ENCODE data around the gene PPFIA4.

Gene PPFIA4

DNA sequence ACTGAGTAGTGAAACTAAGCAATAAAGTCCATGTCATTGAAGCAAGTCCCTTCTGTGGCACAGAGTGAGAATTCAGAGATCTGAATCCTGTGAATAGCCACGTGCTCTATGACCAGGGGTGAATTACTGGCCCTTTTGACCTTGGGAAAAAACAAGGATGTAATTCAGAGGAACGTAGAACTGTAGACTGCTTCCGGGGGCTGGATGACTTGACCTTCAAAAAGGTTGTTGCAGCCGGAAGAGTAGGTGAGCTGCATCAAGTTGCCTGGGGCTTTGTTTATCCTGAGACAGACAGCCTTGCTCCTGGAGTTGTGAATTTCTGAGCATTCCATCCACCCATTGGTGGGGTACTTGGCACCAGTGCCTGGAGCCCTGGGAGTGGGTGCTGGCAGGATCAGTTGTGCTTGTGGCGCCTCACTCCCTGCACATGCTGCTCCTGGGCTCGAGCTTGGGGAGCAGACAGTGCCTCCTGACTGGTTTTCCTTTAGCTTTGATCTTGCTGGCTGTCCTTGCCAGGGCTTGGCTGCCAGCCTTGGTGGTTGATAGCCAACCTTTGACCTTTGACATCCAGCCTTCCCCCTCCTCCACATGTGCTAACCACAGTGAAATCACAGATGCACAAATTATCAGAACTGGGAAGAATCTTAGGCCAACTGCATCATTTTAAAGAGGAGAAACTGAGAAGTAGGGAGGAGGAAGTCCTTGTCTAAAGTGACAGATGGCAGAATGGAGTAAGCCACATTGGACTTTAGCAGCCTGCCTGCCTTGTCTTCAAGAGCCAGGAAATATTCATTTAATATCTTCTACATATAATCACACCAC is 75.7 kb downstream of the PPFIA4 start:
- H3K4me3 ChIP-seq (ENCODE audit: low read depth, low read length), result no peak overlapping the region
- TF ChIP-seq, protein P1, sequence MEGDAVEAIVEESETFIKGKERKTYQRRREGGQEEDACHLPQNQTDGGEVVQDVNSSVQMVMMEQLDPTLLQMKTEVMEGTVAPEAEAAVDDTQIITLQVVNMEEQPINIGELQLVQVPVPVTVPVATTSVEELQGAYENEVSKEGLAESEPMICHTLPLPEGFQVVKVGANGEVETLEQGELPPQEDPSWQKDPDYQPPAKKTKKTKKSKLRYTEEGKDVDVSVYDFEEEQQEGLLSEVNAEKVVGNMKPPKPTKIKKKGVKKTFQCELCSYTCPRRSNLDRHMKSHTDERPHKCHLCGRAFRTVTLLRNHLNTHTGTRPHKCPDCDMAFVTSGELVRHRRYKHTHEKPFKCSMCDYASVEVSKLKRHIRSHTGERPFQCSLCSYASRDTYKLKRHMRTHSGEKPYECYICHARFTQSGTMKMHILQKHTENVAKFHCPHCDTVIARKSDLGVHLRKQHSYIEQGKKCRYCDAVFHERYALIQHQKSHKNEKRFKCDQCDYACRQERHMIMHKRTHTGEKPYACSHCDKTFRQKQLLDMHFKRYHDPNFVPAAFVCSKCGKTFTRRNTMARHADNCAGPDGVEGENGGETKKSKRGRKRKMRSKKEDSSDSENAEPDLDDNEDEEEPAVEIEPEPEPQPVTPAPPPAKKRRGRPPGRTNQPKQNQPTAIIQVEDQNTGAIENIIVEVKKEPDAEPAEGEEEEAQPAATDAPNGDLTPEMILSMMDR (IDR thresholded peaks at IDR 0.05; ENCODE audit: low read depth, low read length), result no peak
- in situ Hi-C loops (cut with HindIII; ENCODE audit: low sequenced_read_pairs), result no loop called here
- no peak for DNase-seq (ENCODE audit: low read depth, low spot score)

DNA sequence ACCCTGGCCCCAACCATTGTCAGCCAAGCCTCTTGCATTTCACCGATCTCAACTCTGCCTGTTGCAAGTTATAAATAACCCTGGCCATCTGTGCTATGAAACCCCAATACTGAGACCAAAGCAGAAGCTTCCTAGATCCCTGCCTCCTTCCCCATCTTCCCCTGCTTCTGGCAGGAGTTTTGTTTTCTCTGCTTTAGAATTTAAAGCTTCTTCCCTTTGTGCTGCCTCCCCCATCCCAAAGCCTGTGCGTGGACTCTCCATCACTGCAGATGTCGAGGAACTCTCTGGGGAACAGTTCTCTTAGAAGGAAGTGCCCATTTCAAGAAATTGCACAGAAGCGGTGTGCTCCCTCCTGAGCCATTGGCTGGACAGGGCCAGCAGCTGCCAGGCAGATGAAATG is 76.9 kb downstream of the PPFIA4 start:
- TF ChIP-seq, protein P1 (IDR thresholded peaks at IDR 0.05; ENCODE audit: low read depth, low read length), result no peak
- no peak for DNase-seq (ENCODE audit: low read depth, low spot score)
- in situ Hi-C loops (cut with HindIII; ENCODE audit: low sequenced_read_pairs), result no loop called here
- no peak overlapping the region for H3K4me3 ChIP-seq (ENCODE audit: low read depth, low read length)

DNA sequence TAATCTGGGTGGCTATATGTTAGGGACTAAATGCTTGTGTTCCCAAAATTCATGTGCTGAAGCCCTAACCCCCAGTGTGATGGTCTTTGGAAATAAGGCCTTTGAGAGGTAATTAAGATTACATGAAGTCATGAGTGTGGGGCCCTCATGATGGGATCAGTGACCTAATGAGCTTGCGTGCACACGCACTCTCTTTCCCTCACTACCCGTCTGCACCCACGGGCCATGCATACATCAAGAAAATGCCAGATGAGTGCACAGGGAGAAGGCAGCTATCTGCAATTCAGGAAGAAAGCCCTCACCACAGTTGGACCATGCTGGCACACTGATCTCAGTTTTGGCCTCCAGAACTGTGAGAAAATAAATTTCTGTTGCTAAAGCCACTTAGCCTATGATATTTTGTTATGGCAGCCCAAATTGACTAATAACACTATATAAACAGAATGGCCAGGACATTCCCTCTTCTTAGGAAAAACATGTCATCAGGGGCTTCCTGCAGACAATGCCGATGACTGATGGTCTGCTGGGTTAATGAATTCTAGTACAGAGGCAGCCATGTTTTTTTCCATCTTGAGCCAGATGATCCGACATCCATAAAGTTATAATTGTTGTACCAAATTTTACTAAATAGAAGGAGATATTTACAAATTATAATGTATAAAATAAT is 77.7 kb downstream of the PPFIA4 start:
- DNase-seq (ENCODE audit: low read depth, low spot score), result no peak
- in situ Hi-C loops (cut with HindIII; ENCODE audit: low sequenced_read_pairs), result no loop called here
- no peak overlapping the region for H3K4me3 ChIP-seq (ENCODE audit: low read depth, low read length)
- TF ChIP-seq, protein P1 (IDR thresholded peaks at IDR 0.05; ENCODE audit: low read depth, low read length), result no peak

DNA sequence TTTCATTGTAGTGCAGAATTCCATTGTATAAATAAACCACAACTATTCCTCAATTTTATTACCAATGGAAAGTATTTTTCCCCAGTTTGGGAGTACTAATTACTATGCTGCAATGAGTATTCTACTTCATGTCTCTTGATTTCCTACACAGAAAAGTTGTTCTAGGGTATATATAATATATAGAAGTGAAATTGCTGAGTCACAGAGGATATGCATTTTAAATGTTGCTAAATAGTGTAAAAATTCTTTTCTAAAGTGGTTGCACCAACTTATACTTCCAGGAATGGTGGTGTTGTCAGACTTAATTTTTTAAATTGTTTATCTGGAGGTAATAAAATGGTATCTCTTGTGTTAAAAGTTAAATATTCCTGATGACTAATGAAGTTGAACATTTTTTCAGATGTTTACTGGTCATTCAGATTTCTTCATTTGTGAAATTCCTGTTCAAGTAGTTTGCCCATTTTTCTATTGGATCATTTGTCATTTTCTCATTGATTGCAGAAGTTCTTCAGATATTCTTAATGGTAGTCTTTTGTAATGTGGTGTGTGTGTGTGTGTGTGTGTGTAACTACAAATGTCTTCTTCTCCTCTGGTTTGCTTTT is 78.6 kb downstream of the PPFIA4 start:
- no peak for DNase-seq (ENCODE audit: low read depth, low spot score)
- in situ Hi-C loops (cut with HindIII; ENCODE audit: low sequenced_read_pairs), result no loop called here
- TF ChIP-seq, protein P1 (IDR thresholded peaks at IDR 0.05; ENCODE audit: low read depth, low read length), result no peak
- H3K4me3 ChIP-seq (ENCODE audit: low read depth, low read length), result no peak overlapping the region

DNA sequence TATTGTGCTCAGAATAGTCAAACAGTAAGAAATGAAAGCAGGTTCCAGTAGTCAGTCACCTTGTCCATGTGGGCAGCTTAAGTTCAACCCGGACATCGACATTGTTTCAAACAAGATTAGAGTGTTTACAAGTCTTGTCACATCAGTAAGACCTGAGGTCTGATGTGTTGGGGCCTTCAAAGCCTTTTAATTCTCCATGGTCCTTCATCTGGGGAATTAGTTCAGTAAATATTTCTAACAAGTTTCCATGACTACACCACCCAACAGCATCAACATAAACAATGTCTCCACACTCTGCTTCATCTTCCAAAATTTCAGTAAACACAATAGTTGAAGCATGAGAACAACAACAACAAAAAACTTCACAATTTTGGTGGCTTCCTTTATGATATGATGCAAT is 86.2 kb downstream of the PPFIA4 start:
- no peak for DNase-seq (ENCODE audit: low read depth, low spot score)
- TF ChIP-seq, protein P1 (IDR thresholded peaks at IDR 0.05; ENCODE audit: low read depth, low read length), result no peak
- in situ Hi-C loops (cut with HindIII; ENCODE audit: low sequenced_read_pairs), result no loop called here
- no peak overlapping the region for H3K4me3 ChIP-seq (ENCODE audit: low read depth, low read length)

DNA sequence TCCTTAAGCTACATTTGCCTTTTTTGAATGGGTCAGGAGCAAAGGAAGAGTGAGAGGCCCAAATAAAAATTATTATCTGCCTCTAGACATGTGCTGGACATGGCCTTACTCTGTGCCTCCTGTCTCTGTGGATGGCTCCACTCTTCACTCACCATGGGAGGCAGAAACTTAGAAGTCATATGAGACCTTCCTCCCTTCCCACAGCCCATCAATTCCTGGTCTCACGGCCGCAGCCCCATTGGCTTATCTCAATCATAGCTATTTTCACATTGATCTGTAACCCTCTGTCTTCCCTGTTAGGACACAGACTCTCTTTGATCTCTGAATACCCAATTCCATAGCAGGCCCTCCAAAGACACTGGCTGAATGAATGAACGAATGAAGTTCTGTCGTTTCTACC is 87.0 kb downstream of the PPFIA4 start:
- in situ Hi-C loops (cut with HindIII; ENCODE audit: low sequenced_read_pairs), result no loop called here
- no peak for DNase-seq (ENCODE audit: low read depth, low spot score)
- TF ChIP-seq, protein P1 (IDR thresholded peaks at IDR 0.05; ENCODE audit: low read depth, low read length), result no peak
- H3K4me3 ChIP-seq (ENCODE audit: low read depth, low read length), result no peak overlapping the region

Data from astrocyte of the spinal cord (primary cell).